Left forelimb (tissue), 1 donor: Measurements from ENCODE around the gene TRIO.
"Not testable (repeated sequence)": the region's sequence is repeated elsewhere in the genome, so short reads cannot be mapped to it uniquely, and the experiment has no call there.

Source experiments
- DNase-seq: peaks from one replicate; pipeline ENCODE4 v3.0.0-alpha.2; 2018; ENCODE audit warnings: low spot score

TRIO gene

GRCh38 chr5:14186059-14186830, 43.1 kb downstream of the TRIO start:
- DNase-seq = no peak

- DNase-seq = no peak
Measured at GRCh38 chr5:14187157-14187556, 44.0 kb downstream of the TRIO start.

- no peak for DNase-seq
Measured at GRCh38 chr5:14187660-14188059, 44.5 kb downstream of the TRIO start.

- no peak for DNase-seq
Measured at GRCh38 chr5:14188778-14189177, 45.6 kb downstream of the TRIO start.

- DNase-seq = no peak
Measured at GRCh38 chr5:14189680-14190079, 46.5 kb downstream of the TRIO start.

GRCh38 chr5:14190194-14191164, 47.3 kb downstream of the TRIO start:
- DNase-seq = no peak

GRCh38 chr5:14191325-14191724, 48.2 kb downstream of the TRIO start:
- no peak for DNase-seq

- DNase-seq = no peak
Measured at GRCh38 chr5:14193496-14193895, 50.4 kb downstream of the TRIO start.

- DNase-seq = no peak
Measured at GRCh38 chr5:14195588-14195987, 52.4 kb downstream of the TRIO start.

- no peak for DNase-seq
Measured at GRCh38 chr5:14197056-14197455, 53.9 kb downstream of the TRIO start.

GRCh38 chr5:14199902-14200301, 56.8 kb downstream of the TRIO start:
- no peak for DNase-seq

GRCh38 chr5:14200312-14200990, 57.3 kb downstream of the TRIO start:
- DNase-seq = no peak

- DNase-seq = no peak
Measured at GRCh38 chr5:14201325-14202045, 58.3 kb downstream of the TRIO start.

- no peak for DNase-seq
Measured at GRCh38 chr5:14202462-14202861, 59.3 kb downstream of the TRIO start.

- DNase-seq = no peak
Measured at GRCh38 chr5:14204011-14204670, 61.0 kb downstream of the TRIO start.

GRCh38 chr5:14204785-14205321, 61.7 kb downstream of the TRIO start:
- no peak for DNase-seq

- DNase-seq = no peak
Measured at GRCh38 chr5:14206028-14206725, 63.0 kb downstream of the TRIO start.

GRCh38 chr5:14207428-14207827, 64.3 kb downstream of the TRIO start:
- DNase-seq = not testable (repeated sequence)

- DNase-seq = no peak
Measured at GRCh38 chr5:14208071-14209021, 65.2 kb downstream of the TRIO start.
